Loucy (cell line): Measurements from ENCODE around the gene DPH6.

Experiments
- CTCF ChIP-seq: fragments of 200-600 bp; sonication (generic); conservative IDR thresholded peaks from 2 replicates; pipeline ENCODE4 v1.5.1; 2014; ENCODE audit warnings: mild to moderate bottlenecking, antibody characterized with exemption, low read length
- EZH2phosphoT487 ChIP-seq: fragments of 200-600 bp; IDR thresholded peaks from 2 replicates; pipeline ENCODE4 v1.6.1; 2018; ENCODE audit warnings: antibody characterized with exemption, mild to moderate bottlenecking, moderate library complexity, borderline replicate concordance

GRCh38 chr15:35490511-35490910 lies 55.5 kb downstream of the DPH6 start:
- no peak for TF ChIP-seq EZH2phosphoT487
- TF ChIP-seq CTCF = no peak
